Type B pancreatic cell (in vitro differentiated cells): Measurements from ENCODE around the gene EFR3B. TPM values are rescaled to one million over a fixed set of nuclear protein-coding genes. Genes with fewer than 3 reads are reported as not detected.
A peak's percentile ranks its signal among the peaks of the same experiment; 100 is the strongest.

Source experiments
- DNase-seq: peaks from one replicate; pipeline ENCODE4 v3.0.0; 2021; ENCODE audit warnings: mixed read lengths; ENCODE audit not compliant: unreplicated experiment; ENCODE audit errors: extremely low spot score
- H3K27ac Mint-ChIP-seq: 2 replicates; pipeline ENCODE4 v1.8.0; 2021; ENCODE audit warnings: mild to moderate bottlenecking, mixed read lengths
- H3K27me3 Mint-ChIP-seq: 2 replicates; pipeline ENCODE4 v1.8.0; 2021; ENCODE audit warnings: mixed read lengths
- H3K36me3 Mint-ChIP-seq: 2 replicates; pipeline ENCODE4 v1.8.0; 2021; ENCODE audit warnings: mixed read lengths
- H3K4me1 Mint-ChIP-seq: one replicate; pipeline ENCODE4 v1.8.0; 2021; ENCODE audit warnings: mixed read lengths; ENCODE audit not compliant: unreplicated experiment
- H3K4me3 Mint-ChIP-seq: 2 replicates; pipeline ENCODE4 v1.8.0; 2021; ENCODE audit warnings: mild to moderate bottlenecking, mixed read lengths
- H3K9me3 Mint-ChIP-seq: 2 replicates; pipeline ENCODE4 v1.8.0; 2021; ENCODE audit warnings: mixed read lengths
- CTCF ChIP-seq: fragments of 200-600 bp; sonication (generic); conservative IDR thresholded peaks from 2 replicates; pipeline ENCODE4 v1.5.0; 2021; ENCODE audit warnings: antibody characterized with exemption, mild to moderate bottlenecking
- total RNA-seq: library from RNA; stranded (reverse); gene quantifications from 2 replicates; pipeline ENCODE4 v1.2.1, GENCODE V29; 2021; ENCODE audit warnings: low replicate concordance

The EFR3B gene
- total RNA-seq, 1 donor from 2014 or later = 12.4 TPM

GRCh38 chr2:25018681-25019080, 23.2 kb upstream of the EFR3B start:
- Mint-ChIP-seq H3K27ac (no peak overlapping the region), H3K27me3 (peaks cover 6% of the 10 kb centered on the region), H3K36me3 (no peaks in the 10 kb centered on the region), H3K4me1 (peaks cover 3% of the 10 kb centered on the region), H3K4me3 (no peak overlapping the region), H3K9me3 (no peaks in the 10 kb centered on the region)
- TF ChIP-seq CTCF = peak; percentile 19
- no peak for DNase-seq

GRCh38 chr2:25021791-25022362, 20.0 kb upstream of the EFR3B start:
- H3K4me3 Mint-ChIP-seq = no peak overlapping the region
- DNase-seq = no peak
- peaks cover 10% of the 10 kb centered on the region for H3K27me3 Mint-ChIP-seq
- peaks cover 3% of the 10 kb centered on the region for H3K4me1 Mint-ChIP-seq
- H3K36me3 Mint-ChIP-seq = no peaks in the 10 kb centered on the region
- H3K27ac Mint-ChIP-seq = no peak overlapping the region
- no peaks in the 10 kb centered on the region for H3K9me3 Mint-ChIP-seq
- no peak for TF ChIP-seq CTCF

GRCh38 chr2:25023333-25023732, 18.5 kb upstream of the EFR3B start:
- Mint-ChIP-seq H3K27me3 (peaks cover 10% of the 10 kb centered on the region), H3K36me3 (no peaks in the 10 kb centered on the region), H3K4me3 (no peak overlapping the region), H3K9me3 (no peaks in the 10 kb centered on the region), H3K4me1 (no peaks in the 10 kb centered on the region), H3K27ac (no peak overlapping the region)
- no peak for DNase-seq
- no peak for TF ChIP-seq CTCF

GRCh38 chr2:25025229-25026007, 16.5 kb upstream of the EFR3B start:
- Mint-ChIP-seq H3K36me3 (no peaks in the 10 kb centered on the region), H3K4me3 (no peak overlapping the region), H3K27me3 (peaks cover 10% of the 10 kb centered on the region), H3K27ac (no peak overlapping the region), H3K4me1 (peaks cover 4% of the 10 kb centered on the region), H3K9me3 (no peaks in the 10 kb centered on the region)
- DNase-seq = no peak
- TF ChIP-seq CTCF = no peak

GRCh38 chr2:25026008-25026530, 15.8 kb upstream of the EFR3B start:
- H3K36me3 Mint-ChIP-seq = no peaks in the 10 kb centered on the region
- H3K4me1 Mint-ChIP-seq = peaks cover 4% of the 10 kb centered on the region
- H3K4me3 Mint-ChIP-seq = no peak overlapping the region
- no peak for DNase-seq
- no peaks in the 10 kb centered on the region for H3K9me3 Mint-ChIP-seq
- peaks cover 10% of the 10 kb centered on the region for H3K27me3 Mint-ChIP-seq
- no peak for TF ChIP-seq CTCF
- H3K27ac Mint-ChIP-seq = no peak overlapping the region
